IMR-90 (cell line): ENCODE results near the gene FAM171A1. TPM values are rescaled to one million over a fixed set of nuclear protein-coding genes. Genes with fewer than 3 reads are reported as not detected.

ENCODE experiments used
- ATAC-seq: fragments of 200-7000 bp; cut with Tn5 transposase; 2 replicates; pipeline ENCODE4 v1.9.1; 2020; ENCODE audit warnings: low read depth, mild to moderate bottlenecking, moderate library complexity
- BruUV-seq: library from RNA; stranded (reverse); fragments of 400-500 nt; replicated peaks from 2 replicates; lab custom pipeline; 2021; lab: Mats Ljungman, UMichigan
- CTCF ChIA-PET: fragments of 300-600 bp; formaldehyde crosslinking; extraction: SDS; loops from one replicate; lab custom pipeline; 2021; ENCODE audit warnings: antibody characterized with exemption; lab: Yijun Ruan, JAX
- POLR2A ChIA-PET: fragments of 300-600 bp; sonication (Branson Sonifier 250); formaldehyde crosslinking; loops from one replicate; lab custom pipeline; 2022; ENCODE audit warnings: antibody characterized with exemption; ENCODE audit not compliant: unreplicated experiment; lab: Charles Lee
- DNase-seq: peaks from one replicate; pipeline ENCODE4 v3.0.0; 2013
- H2AFZ ChIP-seq: replicated peaks from 2 replicates; pipeline ENCODE3; 2013; ENCODE audit warnings: low read length, mild to moderate bottlenecking; ENCODE audit not compliant: poor library complexity
- H2AK5ac ChIP-seq: 2 replicates; pipeline ENCODE4 v1.6.1; 2013; ENCODE audit warnings: low read depth, low read length, inconsistent platforms
- H2AK9ac ChIP-seq: replicated peaks from 2 replicates; pipeline ENCODE3; 2013; ENCODE audit warnings: mild to moderate bottlenecking, low read depth, low read length, moderate library complexity; ENCODE audit not compliant: poor library complexity
- H2BK120ac ChIP-seq: 2 replicates; pipeline ENCODE4 v1.6.1; 2013; ENCODE audit warnings: low read depth, low read length, inconsistent platforms
- H2BK15ac ChIP-seq: 3 replicates; pipeline ENCODE4 v1.6.1; 2013; ENCODE audit warnings: low read depth, low read length, inconsistent platforms
- H2BK20ac ChIP-seq: 2 replicates; pipeline ENCODE4 v1.6.1; 2013; ENCODE audit warnings: low read depth, mild to moderate bottlenecking, inconsistent platforms, low read length, moderate library complexity
- H2BK5ac ChIP-seq: 2 replicates; pipeline ENCODE4 v1.6.1; 2013; ENCODE audit warnings: mild to moderate bottlenecking, low read depth, low read length, inconsistent platforms; ENCODE audit not compliant: poor library complexity, severe bottlenecking
- H3K14ac ChIP-seq: replicated peaks from 2 replicates; pipeline ENCODE4 v1.6.1; 2013; ENCODE audit warnings: low read depth, low read length, inconsistent platforms
- H3K18ac ChIP-seq: 2 replicates; pipeline ENCODE4 v1.6.1; 2013; ENCODE audit warnings: low read depth, low read length, control low read depth
- H3K23ac ChIP-seq: 2 replicates; pipeline ENCODE4 v1.6.1; 2013; ENCODE audit warnings: low read depth, low read length, inconsistent platforms
- H3K27ac ChIP-seq: 2 replicates; pipeline ENCODE4 v1.5.1; 2013; ENCODE audit warnings: mild to moderate bottlenecking, control low read depth, low read length; ENCODE audit not compliant: insufficient read depth
- H3K27me3 ChIP-seq: 2 replicates; pipeline ENCODE4 v1.6.1; 2013; ENCODE audit warnings: low read length; ENCODE audit not compliant: control insufficient read depth, insufficient read depth
- H3K36me3 ChIP-seq: 2 replicates; pipeline ENCODE4 v1.6.1; 2013; ENCODE audit warnings: low read length, mixed read lengths; ENCODE audit not compliant: control insufficient read depth, insufficient read depth
- H3K4ac ChIP-seq: 2 replicates; pipeline ENCODE4 v1.6.1; 2013; ENCODE audit warnings: low read depth, low read length, inconsistent platforms
- H3K4me1 ChIP-seq: 2 replicates; pipeline ENCODE4 v1.6.1; 2013; ENCODE audit warnings: low read length, mixed read lengths; ENCODE audit not compliant: control insufficient read depth, insufficient read depth
- H3K4me2 ChIP-seq: 2 replicates; pipeline ENCODE4 v1.6.1; 2013; ENCODE audit warnings: low read depth, mild to moderate bottlenecking, control low read depth, low read length, moderate library complexity
- H3K4me3 ChIP-seq: 2 replicates; pipeline ENCODE4 v1.5.1; 2013; ENCODE audit warnings: low read depth, mild to moderate bottlenecking, control low read depth, low read length, moderate library complexity; ENCODE audit not compliant: insufficient read depth
- H3K56ac ChIP-seq: 2 replicates; pipeline ENCODE4 v1.6.1; 2013; ENCODE audit warnings: low read length, inconsistent platforms; ENCODE audit not compliant: insufficient read depth; ENCODE audit errors: extremely low read depth
- H3K79me1 ChIP-seq, 2 experiments: 2 replicates each; pipeline ENCODE4 v1.6.1; 2013; ENCODE audit warnings: low read length in 2 of 2, inconsistent platforms in 1 of 2, low read depth in 1 of 2
- H3K9ac ChIP-seq: 2 replicates; pipeline ENCODE4 v1.6.1; 2013; ENCODE audit warnings: low read depth, low read length, control low read depth
- H3K9me1 ChIP-seq: 2 replicates; pipeline ENCODE4 v1.6.1; 2013; ENCODE audit warnings: low read length, inconsistent platforms; ENCODE audit not compliant: insufficient read depth
- H3K9me3 ChIP-seq: 2 replicates; pipeline ENCODE4 v1.6.1; 2013; ENCODE audit warnings: low read length; ENCODE audit not compliant: control insufficient read depth, insufficient read depth
- H4K20me1 ChIP-seq: 2 replicates; pipeline ENCODE4 v1.6.1; 2013; ENCODE audit warnings: low read length, inconsistent platforms; ENCODE audit not compliant: insufficient read depth
- H4K5ac ChIP-seq: 2 replicates; pipeline ENCODE4 v1.6.1; 2013; ENCODE audit warnings: mild to moderate bottlenecking, low read depth, low read length, control low read depth
- H4K8ac ChIP-seq, 2 experiments: 2 replicates each; pipeline ENCODE4 v1.6.1; 2013; ENCODE audit warnings: low read depth in 2 of 2, low read length in 2 of 2, control low read depth in 1 of 2, inconsistent platforms in 1 of 2
- H4K91ac ChIP-seq: 2 replicates; pipeline ENCODE4 v1.6.1; 2013; ENCODE audit warnings: low read depth, low read length, inconsistent platforms; ENCODE audit not compliant: insufficient read depth
- BHLHE40 ChIP-seq: fragments of 150-350 bp; IDR thresholded peaks from 2 replicates; pipeline ENCODE4 v1.6.1; 2016; ENCODE audit warnings: mild to moderate bottlenecking, low read depth, low read length
- CEBPB ChIP-seq: IDR thresholded peaks from 2 replicates; pipeline ENCODE4 v1.6.1; 2012; ENCODE audit warnings: low read depth, low read length, improper control_type of control experiment
- FOS ChIP-seq: fragments of 150-350 bp; IDR thresholded peaks from 2 replicates; pipeline ENCODE4 v1.6.1; 2016; ENCODE audit warnings: low read depth, low read length
- MXI1 ChIP-seq: IDR thresholded peaks from 2 replicates; pipeline ENCODE4 v1.6.1; 2012; ENCODE audit warnings: low read depth, mild to moderate bottlenecking, low read length, moderate library complexity, borderline replicate concordance
- NFE2L2 ChIP-seq: fragments of 150-350 bp; IDR thresholded peaks from 2 replicates; pipeline ENCODE4 v1.6.1; 2016; ENCODE audit warnings: low read depth, mild to moderate bottlenecking, low read length
- POLR2A ChIP-seq: IDR thresholded peaks from 2 replicates; pipeline ENCODE4 v1.6.1; 2012; ENCODE audit warnings: mild to moderate bottlenecking, low read depth, low read length
- RCOR1 ChIP-seq: IDR thresholded peaks from 2 replicates; pipeline ENCODE4 v1.6.1; 2012; ENCODE audit warnings: mild to moderate bottlenecking, low read length, improper control_type of control experiment; ENCODE audit not compliant: insufficient replicate concordance
- SMC3 ChIP-seq: fragments of 150-350 bp; IDR thresholded peaks from 2 replicates; pipeline ENCODE4 v1.6.1; 2016; ENCODE audit warnings: low read depth, mild to moderate bottlenecking, antibody characterized with exemption, low read length, moderate library complexity
- WGBS, 2 experiments: methylation state at CpG; one replicate each; pipeline versions ENCODE4 v1.1.5 to v1.1.7; 2013; ENCODE audit warnings: missing lambda C conversion rate in 2 of 2; ENCODE audit not compliant: insufficient read length in 1 of 2; ENCODE audit errors: extremely low coverage in 2 of 2; 5-methylcytosine and 5-hydroxymethylcytosine counted together
- dilution Hi-C: fragments of 300-500 bp; cut with HindIII; formaldehyde crosslinking; loops from one replicate; pipeline ENCODE4 v1.14.3; 2018; ENCODE audit warnings: low sequenced_read_pairs; ENCODE audit not compliant: unreplicated experiment
- in situ Hi-C: fragments of 300-500 bp; cut with MboI; formaldehyde crosslinking; loops from 3 replicates; pipeline ENCODE4 v1.14.3; 2019; ENCODE audit warnings: low sequenced_read_pairs, inconsistent platforms, mixed read lengths
- intact Hi-C: fragments of 100-400 bp; cut with micrococcal nuclease; formaldehyde crosslinking; loops from 2 replicates; pipeline ENCODE4 v1.10.0; 2022
- polyA plus RNA-seq, 3 experiments: library from polyadenylated mRNA; depleted of rRNA; stranded (reverse); fragments of >200 nt; gene quantifications; 2 replicates each; pipeline ENCODE4 v1.2.3, GENCODE V29; 2012; ENCODE audit warnings: low replicate concordance in 1 of 3
- total RNA-seq: library from RNA; depleted of rRNA; stranded (reverse); fragments of >200 nt; gene quantifications from 2 replicates; pipeline ENCODE4 v1.2.3, GENCODE V29; 2012
- TF ChIP-seq, protein P1 (sequence below): conservative IDR thresholded peaks from 2 replicates; pipeline ENCODE4 v1.5.1; 2012; ENCODE audit warnings: mild to moderate bottlenecking, low read depth, low read length, improper control_type of control experiment
- TF ChIP-seq, protein P2 (sequence below): fragments of 150-350 bp; IDR thresholded peaks from 2 replicates; pipeline ENCODE4 v1.6.1; 2017; ENCODE audit warnings: mild to moderate bottlenecking, antibody characterized with exemption, low read length, low read depth
- TF ChIP-seq, protein P3 (sequence below): fragments of 150-350 bp; IDR thresholded peaks from 2 replicates; pipeline ENCODE4 v1.6.1; 2016; ENCODE audit warnings: low read depth, mild to moderate bottlenecking, low read length, moderate library complexity, borderline replicate concordance

Gene FAM171A1
- total and polyA plus RNA-seq, 2 of the 4 experiments (the other 2 are of a cell fraction) = 20.3 to 30.6 TPM

DNA sequence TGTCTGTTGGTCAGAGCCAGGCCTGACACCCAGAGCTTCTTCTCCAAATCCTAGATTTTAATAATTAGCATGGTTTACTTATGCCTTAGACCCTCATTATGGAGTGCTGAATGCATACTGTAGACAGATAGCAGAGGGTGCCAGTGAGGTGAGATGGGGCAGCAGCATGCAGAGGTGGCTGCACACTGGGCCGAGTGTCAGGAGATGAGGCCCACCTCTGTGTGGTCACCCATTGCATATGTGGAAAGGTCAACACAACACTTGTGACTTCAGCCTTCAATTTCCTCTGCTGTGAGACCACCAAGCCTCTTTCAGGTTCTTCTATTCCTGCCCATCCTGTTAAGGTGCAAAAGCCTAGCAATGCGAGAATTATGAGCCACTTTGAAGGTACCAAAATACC, 162.9 kb downstream of the FAM171A1 start:
- no peaks in the 10 kb centered on the region for H3K9me3 ChIP-seq
- no peak overlapping the region; the same call in 1 of the 2 replicates for H3K14ac ChIP-seq
- no CpG with 5 or more reads among the region's 2 CpGs for WGBS, 2 experiments
- H3K23ac ChIP-seq = no peak overlapping the region
- no peak overlapping the region for H2AFZ ChIP-seq
- no peak overlapping the region for H4K91ac ChIP-seq
- no peak overlapping the region for H3K4me2 ChIP-seq
- CTCF ChIA-PET = no interaction called here
- H4K8ac ChIP-seq = no peak overlapping the region
- H3K79me1 ChIP-seq = peaks cover 0 to 26% of the 10 kb centered on the region in 2 experiments; a peak in 2 of 4 replicates
- peaks cover 2% of the 10 kb centered on the region; the same call in 1 of the 2 replicates for H4K20me1 ChIP-seq
- no peak overlapping the region for H2BK120ac ChIP-seq
- no peak overlapping the region for H3K27ac ChIP-seq
- no peak overlapping the region for H3K18ac ChIP-seq
- no peak overlapping the region for H4K5ac ChIP-seq
- in situ Hi-C loops = no loop called here
- dilution Hi-C loops = no loop called here
- no peak overlapping the region for H3K4ac ChIP-seq
- no peak overlapping the region for H2BK15ac ChIP-seq
- no peak overlapping the region for H3K56ac ChIP-seq
- no peak overlapping the region for H2AK9ac ChIP-seq
- no peak overlapping the region for H2BK20ac ChIP-seq
- no peak overlapping the region for H3K9ac ChIP-seq
- ATAC-seq (no peak), DNase-seq (no peak)
- H3K4me3 ChIP-seq = no peak overlapping the region
- H3K9me1 ChIP-seq = peaks cover 8% of the 10 kb centered on the region
- BruUV-seq = no TSS peak
- TF ChIP-seq FOS = no peak
- no peak for TF ChIP-seq POLR2A
- TF ChIP-seq SMC3 = no peak
- TF ChIP-seq CEBPB = no peak
- TF ChIP-seq, protein P1, sequence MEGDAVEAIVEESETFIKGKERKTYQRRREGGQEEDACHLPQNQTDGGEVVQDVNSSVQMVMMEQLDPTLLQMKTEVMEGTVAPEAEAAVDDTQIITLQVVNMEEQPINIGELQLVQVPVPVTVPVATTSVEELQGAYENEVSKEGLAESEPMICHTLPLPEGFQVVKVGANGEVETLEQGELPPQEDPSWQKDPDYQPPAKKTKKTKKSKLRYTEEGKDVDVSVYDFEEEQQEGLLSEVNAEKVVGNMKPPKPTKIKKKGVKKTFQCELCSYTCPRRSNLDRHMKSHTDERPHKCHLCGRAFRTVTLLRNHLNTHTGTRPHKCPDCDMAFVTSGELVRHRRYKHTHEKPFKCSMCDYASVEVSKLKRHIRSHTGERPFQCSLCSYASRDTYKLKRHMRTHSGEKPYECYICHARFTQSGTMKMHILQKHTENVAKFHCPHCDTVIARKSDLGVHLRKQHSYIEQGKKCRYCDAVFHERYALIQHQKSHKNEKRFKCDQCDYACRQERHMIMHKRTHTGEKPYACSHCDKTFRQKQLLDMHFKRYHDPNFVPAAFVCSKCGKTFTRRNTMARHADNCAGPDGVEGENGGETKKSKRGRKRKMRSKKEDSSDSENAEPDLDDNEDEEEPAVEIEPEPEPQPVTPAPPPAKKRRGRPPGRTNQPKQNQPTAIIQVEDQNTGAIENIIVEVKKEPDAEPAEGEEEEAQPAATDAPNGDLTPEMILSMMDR = no peak
- TF ChIP-seq, protein P2, sequence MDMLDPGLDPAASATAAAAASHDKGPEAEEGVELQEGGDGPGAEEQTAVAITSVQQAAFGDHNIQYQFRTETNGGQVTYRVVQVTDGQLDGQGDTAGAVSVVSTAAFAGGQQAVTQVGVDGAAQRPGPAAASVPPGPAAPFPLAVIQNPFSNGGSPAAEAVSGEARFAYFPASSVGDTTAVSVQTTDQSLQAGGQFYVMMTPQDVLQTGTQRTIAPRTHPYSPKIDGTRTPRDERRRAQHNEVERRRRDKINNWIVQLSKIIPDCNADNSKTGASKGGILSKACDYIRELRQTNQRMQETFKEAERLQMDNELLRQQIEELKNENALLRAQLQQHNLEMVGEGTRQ = no peak
- TF ChIP-seq RCOR1 = no peak
- TF ChIP-seq NFE2L2 = no peak
- TF ChIP-seq, protein P3, sequence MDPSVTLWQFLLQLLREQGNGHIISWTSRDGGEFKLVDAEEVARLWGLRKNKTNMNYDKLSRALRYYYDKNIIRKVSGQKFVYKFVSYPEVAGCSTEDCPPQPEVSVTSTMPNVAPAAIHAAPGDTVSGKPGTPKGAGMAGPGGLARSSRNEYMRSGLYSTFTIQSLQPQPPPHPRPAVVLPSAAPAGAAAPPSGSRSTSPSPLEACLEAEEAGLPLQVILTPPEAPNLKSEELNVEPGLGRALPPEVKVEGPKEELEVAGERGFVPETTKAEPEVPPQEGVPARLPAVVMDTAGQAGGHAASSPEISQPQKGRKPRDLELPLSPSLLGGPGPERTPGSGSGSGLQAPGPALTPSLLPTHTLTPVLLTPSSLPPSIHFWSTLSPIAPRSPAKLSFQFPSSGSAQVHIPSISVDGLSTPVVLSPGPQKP = no peak
- TF ChIP-seq MXI1 = no peak
- no peak for TF ChIP-seq BHLHE40
- H3K4me1 ChIP-seq = peaks cover 4% of the 10 kb centered on the region
- H3K27me3 ChIP-seq = no peaks in the 10 kb centered on the region
- intact Hi-C loops = no loop called here
- no peak overlapping the region for H2AK5ac ChIP-seq
- no peak overlapping the region for H2BK5ac ChIP-seq
- peaks cover 3% of the 10 kb centered on the region for H3K36me3 ChIP-seq
- POLR2A ChIA-PET = no interaction called here
